Panc1 (cell line): Measurements from ENCODE around the gene DCTD. TPM values are rescaled to one million over a fixed set of nuclear protein-coding genes. Genes with fewer than 3 reads are reported as not detected.

ENCODE experiments used
- ATAC-seq: fragments of 200-7000 bp; cut with Tn5 transposase; 2 replicates; pipeline ENCODE4 v1.9.1; 2020; ENCODE audit warnings: mild to moderate bottlenecking, moderate library complexity
- BruUV-seq: library from RNA; stranded (reverse); fragments of 400-500 nt; replicated peaks from 2 replicates; lab custom pipeline; 2021; lab: Mats Ljungman, UMichigan
- CTCF ChIA-PET: fragments of 300-600 bp; sonication (Branson Sonifier 250); formaldehyde crosslinking; loops from one replicate; lab custom pipeline; 2022; ENCODE audit warnings: antibody characterized with exemption; lab: Charles Lee
- POLR2A ChIA-PET: fragments of 300-600 bp; sonication (Branson Sonifier 250); formaldehyde crosslinking; loops from one replicate; lab custom pipeline; 2022; ENCODE audit warnings: antibody characterized with exemption; lab: Charles Lee
- DNase-seq: peaks from one replicate; pipeline ENCODE4 v3.0.0-alpha.2; 2010; ENCODE audit warnings: low read depth, low spot score
- H3K27ac ChIP-seq: 2 replicates; pipeline ENCODE4 v1.5.1; 2011; ENCODE audit warnings: mild to moderate bottlenecking, low read length, inconsistent platforms
- H3K27me3 ChIP-seq: fragments of 200-500 bp; sonication (Bioruptor generic); 2 replicates; pipeline ENCODE4 v1.6.0; 2014; ENCODE audit warnings: low read length, inconsistent platforms; ENCODE audit not compliant: control insufficient read depth, insufficient read depth
- H3K36me3 ChIP-seq: fragments of 200-500 bp; sonication (Bioruptor generic); 2 replicates; pipeline ENCODE4 v1.5.1; 2014; ENCODE audit warnings: inconsistent platforms, mild to moderate bottlenecking, low read length, moderate library complexity; ENCODE audit not compliant: control insufficient read depth, insufficient read depth
- H3K4me1 ChIP-seq: 2 replicates; pipeline ENCODE4 v1.5.1; 2011; ENCODE audit warnings: inconsistent platforms, mild to moderate bottlenecking, low read length, moderate library complexity; ENCODE audit not compliant: control insufficient read depth, insufficient read depth
- H3K4me3 ChIP-seq, 2 experiments: 2 replicates each; pipeline ENCODE4 v1.5.1; 2011 to 2012; ENCODE audit warnings: low read depth in 2 of 2, low read length in 2 of 2, mild to moderate bottlenecking in 2 of 2, inconsistent platforms in 1 of 2, moderate library complexity in 1 of 2
- H3K9me3 ChIP-seq: fragments of 200-500 bp; sonication (Bioruptor generic); 2 replicates; pipeline ENCODE4 v1.5.1; 2014; ENCODE audit warnings: low read depth, mild to moderate bottlenecking, inconsistent platforms, low read length, moderate library complexity; ENCODE audit not compliant: control insufficient read depth, insufficient read depth
- POLR2AphosphoS5 ChIP-seq: IDR thresholded peaks from 2 replicates; pipeline ENCODE4 v1.6.1; 2012; ENCODE audit warnings: mild to moderate bottlenecking, low read depth, low read length, moderate library complexity
- SIN3A ChIP-seq: IDR thresholded peaks from 2 replicates; pipeline ENCODE4 v1.6.1; 2012; ENCODE audit warnings: low read depth, mild to moderate bottlenecking, low read length, moderate library complexity, borderline replicate concordance; ENCODE audit not compliant: insufficient read depth
- TCF7L2 ChIP-seq: IDR thresholded peaks from 2 replicates; pipeline ENCODE4 v1.6.1; 2011; ENCODE audit warnings: mild to moderate bottlenecking, low read depth, low read length, inconsistent platforms
- in situ Hi-C: cut with HindIII; loops from 2 replicates; pipeline ENCODE4 v1.10.0; 2016; ENCODE audit warnings: low sequenced_read_pairs, low pct_unique_long_range_greater_than_20kb
- intact Hi-C: fragments of 100-400 bp; cut with micrococcal nuclease; formaldehyde crosslinking; loops from one replicate; pipeline ENCODE4 v1.10.0; 2022; ENCODE audit not compliant: unreplicated experiment
- total RNA-seq: library from RNA; stranded (reverse); gene quantifications from one replicate; pipeline ENCODE4 v1.2.1, GENCODE V29; 2021; ENCODE audit not compliant: unreplicated experiment
- TF ChIP-seq, protein P1 (sequence below): fragments of 450-650 bp; IDR thresholded peaks from 2 replicates; pipeline ENCODE4 v1.5.1; 2017; ENCODE audit warnings: mild to moderate bottlenecking
- TF ChIP-seq, protein P2 (sequence below), 2 experiments: IDR thresholded peaks; 2 replicates each; pipeline ENCODE4 v1.6.1; 2011 to 2012; ENCODE audit warnings: low read depth in 2 of 2, control low read depth in 1 of 2, low read length in 1 of 2, mild to moderate bottlenecking in 1 of 2, moderate library complexity in 1 of 2; ENCODE audit not compliant: insufficient read depth in 1 of 2

The DCTD gene
- total RNA-seq, 1 experiment from 2014 or later: 77.0 TPM

DNA sequence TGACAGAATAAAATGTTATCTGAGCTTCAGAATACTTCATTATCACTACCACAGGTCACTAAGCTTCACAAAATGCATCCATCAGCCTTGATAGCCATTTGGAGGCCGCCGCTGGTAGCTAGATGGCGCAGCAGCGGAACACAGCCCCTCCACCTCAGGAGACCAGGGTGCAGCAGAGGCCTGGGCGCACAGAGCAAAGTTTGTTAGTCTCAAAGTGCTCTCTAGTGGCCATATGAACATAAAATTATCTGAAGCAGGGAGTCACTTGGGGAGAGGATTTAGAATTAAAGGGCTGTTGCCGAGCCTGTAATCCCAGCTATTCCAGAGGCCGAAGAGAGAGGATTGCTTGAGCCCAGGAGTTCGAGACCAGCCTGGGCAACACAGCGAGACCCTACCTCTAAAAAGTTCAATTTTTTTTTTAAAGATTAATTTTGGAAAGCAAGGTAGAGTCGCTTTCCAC, 8.1 kb upstream of the DCTD start:
- ATAC-seq (peak; percentile 97), DNase-seq (peak; percentile 54)
- Histone ChIP-seq H3K27ac (no peak overlapping the region), H3K27me3 (no peaks in the 10 kb centered on the region), H3K4me3 (no peak overlapping the region), H3K9me3 (no peaks in the 10 kb centered on the region), H3K4me1 (no peaks in the 10 kb centered on the region), H3K36me3 (no peaks in the 10 kb centered on the region)
- BruUV-seq: no TSS peak
- TF ChIP-seq, protein P1, sequence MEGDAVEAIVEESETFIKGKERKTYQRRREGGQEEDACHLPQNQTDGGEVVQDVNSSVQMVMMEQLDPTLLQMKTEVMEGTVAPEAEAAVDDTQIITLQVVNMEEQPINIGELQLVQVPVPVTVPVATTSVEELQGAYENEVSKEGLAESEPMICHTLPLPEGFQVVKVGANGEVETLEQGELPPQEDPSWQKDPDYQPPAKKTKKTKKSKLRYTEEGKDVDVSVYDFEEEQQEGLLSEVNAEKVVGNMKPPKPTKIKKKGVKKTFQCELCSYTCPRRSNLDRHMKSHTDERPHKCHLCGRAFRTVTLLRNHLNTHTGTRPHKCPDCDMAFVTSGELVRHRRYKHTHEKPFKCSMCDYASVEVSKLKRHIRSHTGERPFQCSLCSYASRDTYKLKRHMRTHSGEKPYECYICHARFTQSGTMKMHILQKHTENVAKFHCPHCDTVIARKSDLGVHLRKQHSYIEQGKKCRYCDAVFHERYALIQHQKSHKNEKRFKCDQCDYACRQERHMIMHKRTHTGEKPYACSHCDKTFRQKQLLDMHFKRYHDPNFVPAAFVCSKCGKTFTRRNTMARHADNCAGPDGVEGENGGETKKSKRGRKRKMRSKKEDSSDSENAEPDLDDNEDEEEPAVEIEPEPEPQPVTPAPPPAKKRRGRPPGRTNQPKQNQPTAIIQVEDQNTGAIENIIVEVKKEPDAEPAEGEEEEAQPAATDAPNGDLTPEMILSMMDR: peak; percentile 88
- no peak for TF ChIP-seq SIN3A
- TF ChIP-seq POLR2AphosphoS5: no peak
- TF ChIP-seq TCF7L2: no peak
- TF ChIP-seq, protein P2, sequence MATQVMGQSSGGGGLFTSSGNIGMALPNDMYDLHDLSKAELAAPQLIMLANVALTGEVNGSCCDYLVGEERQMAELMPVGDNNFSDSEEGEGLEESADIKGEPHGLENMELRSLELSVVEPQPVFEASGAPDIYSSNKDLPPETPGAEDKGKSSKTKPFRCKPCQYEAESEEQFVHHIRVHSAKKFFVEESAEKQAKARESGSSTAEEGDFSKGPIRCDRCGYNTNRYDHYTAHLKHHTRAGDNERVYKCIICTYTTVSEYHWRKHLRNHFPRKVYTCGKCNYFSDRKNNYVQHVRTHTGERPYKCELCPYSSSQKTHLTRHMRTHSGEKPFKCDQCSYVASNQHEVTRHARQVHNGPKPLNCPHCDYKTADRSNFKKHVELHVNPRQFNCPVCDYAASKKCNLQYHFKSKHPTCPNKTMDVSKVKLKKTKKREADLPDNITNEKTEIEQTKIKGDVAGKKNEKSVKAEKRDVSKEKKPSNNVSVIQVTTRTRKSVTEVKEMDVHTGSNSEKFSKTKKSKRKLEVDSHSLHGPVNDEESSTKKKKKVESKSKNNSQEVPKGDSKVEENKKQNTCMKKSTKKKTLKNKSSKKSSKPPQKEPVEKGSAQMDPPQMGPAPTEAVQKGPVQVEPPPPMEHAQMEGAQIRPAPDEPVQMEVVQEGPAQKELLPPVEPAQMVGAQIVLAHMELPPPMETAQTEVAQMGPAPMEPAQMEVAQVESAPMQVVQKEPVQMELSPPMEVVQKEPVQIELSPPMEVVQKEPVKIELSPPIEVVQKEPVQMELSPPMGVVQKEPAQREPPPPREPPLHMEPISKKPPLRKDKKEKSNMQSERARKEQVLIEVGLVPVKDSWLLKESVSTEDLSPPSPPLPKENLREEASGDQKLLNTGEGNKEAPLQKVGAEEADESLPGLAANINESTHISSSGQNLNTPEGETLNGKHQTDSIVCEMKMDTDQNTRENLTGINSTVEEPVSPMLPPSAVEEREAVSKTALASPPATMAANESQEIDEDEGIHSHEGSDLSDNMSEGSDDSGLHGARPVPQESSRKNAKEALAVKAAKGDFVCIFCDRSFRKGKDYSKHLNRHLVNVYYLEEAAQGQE (IDR thresholded peaks at IDR 0.05; ENCODE audit: insufficient read depth in 1 of 2, low read depth in 2 of 2, low read length in 1 of 2): no peak
- ChIA-PET POLR2A (no interaction called here), CTCF (interaction anchor here (0.5 to 0.9 kb wide), 3 partner anchors 13 to 632 kb away, joined by 3 to 7 read pairs (median 4); no protein-coding TSS in a partner anchor)
- intact Hi-C loops (loop anchor here (10.0 kb wide), 1 partner anchor 451 kb away; no protein-coding TSS in a partner anchor), in situ Hi-C loops (no loop called here)

DNA sequence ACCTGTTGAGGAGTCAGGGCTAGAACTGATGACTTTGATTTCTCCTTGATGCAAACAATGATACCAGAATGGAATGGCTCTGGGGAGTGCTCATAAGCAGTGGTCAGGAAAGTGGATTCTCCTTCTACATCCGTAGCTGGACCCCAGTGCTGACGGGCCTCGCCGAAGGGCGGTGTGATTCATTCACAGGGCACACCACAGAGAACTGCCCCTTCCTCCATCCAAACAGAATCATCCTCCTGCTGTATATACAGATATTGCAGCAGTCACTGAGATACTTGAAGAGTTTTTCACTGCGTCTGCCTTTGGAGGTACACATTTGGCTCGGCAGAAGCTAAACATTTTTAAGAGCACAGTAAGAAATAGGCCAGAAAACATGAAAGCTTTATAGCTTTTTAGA, 7.3 kb upstream of the DCTD start:
- ChIA-PET POLR2A (no interaction called here), CTCF (no interaction called here)
- intact Hi-C loops: loop anchor here (10.0 kb wide), 1 partner anchor 450 kb away; no protein-coding TSS in a partner anchor
- H3K27ac ChIP-seq: no peak overlapping the region
- H3K9me3 ChIP-seq: no peaks in the 10 kb centered on the region
- no peak for ATAC-seq
- H3K4me1 ChIP-seq: no peaks in the 10 kb centered on the region
- no peaks in the 10 kb centered on the region for H3K27me3 ChIP-seq
- DNase-seq: no peak
- H3K36me3 ChIP-seq: no peaks in the 10 kb centered on the region
- TF ChIP-seq, protein P2 (IDR thresholded peaks at IDR 0.05; ENCODE audit: insufficient read depth in 1 of 2, low read depth in 2 of 2, low read length in 1 of 2): no peak
- TF ChIP-seq TCF7L2: no peak
- no peak for TF ChIP-seq SIN3A
- TF ChIP-seq POLR2AphosphoS5: no peak
- TF ChIP-seq, protein P1: no peak
- no TSS peak for BruUV-seq
- H3K4me3 ChIP-seq: no peak overlapping the region
- in situ Hi-C loops: no loop called here
